GM13976 (cell line): ENCODE data around the gene PCGF1.
A peak's percentile ranks its signal among the peaks of the same experiment; 100 is the strongest.

Experiments used
- DNase-seq: peaks from one replicate; pipeline ENCODE4 v3.0.0; 2012; ENCODE audit warnings: low spot score
- in situ Hi-C: fragments of 300-500 bp; cut with MboI; formaldehyde crosslinking; loops from one replicate; pipeline ENCODE4 v1.12.0; 2022; ENCODE audit warnings: low sequenced_read_pairs, mixed read lengths, inconsistent platforms; ENCODE audit not compliant: unreplicated experiment
- TF ChIP-seq, protein P1 (sequence below): IDR thresholded peaks from 2 replicates; pipeline ENCODE4 v1.5.1; 2012; ENCODE audit warnings: borderline replicate concordance, mild to moderate bottlenecking; ENCODE audit not compliant: insufficient read depth; ENCODE audit errors: extremely low read depth, missing control alignments, control extremely low read depth

PCGF1 gene

DNA sequence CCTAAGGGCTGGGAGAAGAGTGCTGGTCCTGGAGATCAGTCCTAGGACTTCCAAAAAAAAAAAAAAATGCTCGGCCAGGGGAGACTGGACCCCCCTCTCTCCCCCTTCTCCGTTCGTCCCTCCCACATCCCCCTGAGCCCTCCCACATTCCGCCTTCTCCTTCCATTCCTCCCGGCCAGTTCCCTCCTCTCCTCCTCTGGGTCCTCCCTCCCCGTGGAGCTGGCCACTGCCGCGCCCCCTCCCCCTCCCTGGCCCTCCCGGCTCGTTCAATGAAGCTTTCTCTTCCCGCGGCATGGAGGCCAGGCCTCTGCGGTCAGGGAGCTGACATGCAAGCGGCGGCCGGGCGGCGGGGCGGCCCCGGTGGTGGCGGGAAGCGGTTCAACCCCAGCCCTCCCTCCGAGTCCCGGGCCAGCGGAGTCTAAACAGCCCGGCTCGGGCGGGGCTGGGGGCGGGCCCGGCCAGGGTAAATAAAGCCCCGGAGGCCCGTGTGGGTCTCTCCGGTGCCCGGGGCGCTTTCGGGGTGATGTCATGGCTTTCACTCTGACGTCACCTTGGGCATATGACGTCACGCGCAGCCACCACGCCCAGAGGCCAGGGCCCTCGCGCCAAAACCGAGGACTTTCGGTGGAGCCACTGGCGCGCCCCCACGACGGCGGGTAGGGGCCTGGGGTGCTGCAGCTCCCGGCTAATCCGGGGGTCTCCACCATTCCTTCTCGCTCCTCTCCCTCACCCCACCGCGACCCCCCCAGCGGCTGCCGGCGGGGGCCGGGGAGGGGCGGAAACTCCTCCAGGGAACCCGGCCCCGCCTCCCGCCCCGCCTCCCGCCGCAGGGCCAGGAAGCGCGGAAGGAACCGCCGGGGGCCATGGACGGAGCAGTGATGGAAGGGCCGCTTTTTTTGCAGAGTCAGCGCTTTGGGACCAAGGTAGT lies 46.7 kb upstream of the PCGF1 start, which contains the start of the genes DOK1 and LOXL3:
Gene DOK1, plus strand, starts transcription at position 829 of the 928 bp plus-strand sequence. Its CDS starts 35 bp downstream, at position 864.
Gene LOXL3, minus strand, starts transcription at position 51 of the 928 bp plus-strand sequence. CDS start 1,308 bp downstream, outside the sequence.
- peak; percentile 93 for DNase-seq
- in situ Hi-C loops: no loop called here
- TF ChIP-seq, protein P1, sequence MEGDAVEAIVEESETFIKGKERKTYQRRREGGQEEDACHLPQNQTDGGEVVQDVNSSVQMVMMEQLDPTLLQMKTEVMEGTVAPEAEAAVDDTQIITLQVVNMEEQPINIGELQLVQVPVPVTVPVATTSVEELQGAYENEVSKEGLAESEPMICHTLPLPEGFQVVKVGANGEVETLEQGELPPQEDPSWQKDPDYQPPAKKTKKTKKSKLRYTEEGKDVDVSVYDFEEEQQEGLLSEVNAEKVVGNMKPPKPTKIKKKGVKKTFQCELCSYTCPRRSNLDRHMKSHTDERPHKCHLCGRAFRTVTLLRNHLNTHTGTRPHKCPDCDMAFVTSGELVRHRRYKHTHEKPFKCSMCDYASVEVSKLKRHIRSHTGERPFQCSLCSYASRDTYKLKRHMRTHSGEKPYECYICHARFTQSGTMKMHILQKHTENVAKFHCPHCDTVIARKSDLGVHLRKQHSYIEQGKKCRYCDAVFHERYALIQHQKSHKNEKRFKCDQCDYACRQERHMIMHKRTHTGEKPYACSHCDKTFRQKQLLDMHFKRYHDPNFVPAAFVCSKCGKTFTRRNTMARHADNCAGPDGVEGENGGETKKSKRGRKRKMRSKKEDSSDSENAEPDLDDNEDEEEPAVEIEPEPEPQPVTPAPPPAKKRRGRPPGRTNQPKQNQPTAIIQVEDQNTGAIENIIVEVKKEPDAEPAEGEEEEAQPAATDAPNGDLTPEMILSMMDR: no peak

DNA sequence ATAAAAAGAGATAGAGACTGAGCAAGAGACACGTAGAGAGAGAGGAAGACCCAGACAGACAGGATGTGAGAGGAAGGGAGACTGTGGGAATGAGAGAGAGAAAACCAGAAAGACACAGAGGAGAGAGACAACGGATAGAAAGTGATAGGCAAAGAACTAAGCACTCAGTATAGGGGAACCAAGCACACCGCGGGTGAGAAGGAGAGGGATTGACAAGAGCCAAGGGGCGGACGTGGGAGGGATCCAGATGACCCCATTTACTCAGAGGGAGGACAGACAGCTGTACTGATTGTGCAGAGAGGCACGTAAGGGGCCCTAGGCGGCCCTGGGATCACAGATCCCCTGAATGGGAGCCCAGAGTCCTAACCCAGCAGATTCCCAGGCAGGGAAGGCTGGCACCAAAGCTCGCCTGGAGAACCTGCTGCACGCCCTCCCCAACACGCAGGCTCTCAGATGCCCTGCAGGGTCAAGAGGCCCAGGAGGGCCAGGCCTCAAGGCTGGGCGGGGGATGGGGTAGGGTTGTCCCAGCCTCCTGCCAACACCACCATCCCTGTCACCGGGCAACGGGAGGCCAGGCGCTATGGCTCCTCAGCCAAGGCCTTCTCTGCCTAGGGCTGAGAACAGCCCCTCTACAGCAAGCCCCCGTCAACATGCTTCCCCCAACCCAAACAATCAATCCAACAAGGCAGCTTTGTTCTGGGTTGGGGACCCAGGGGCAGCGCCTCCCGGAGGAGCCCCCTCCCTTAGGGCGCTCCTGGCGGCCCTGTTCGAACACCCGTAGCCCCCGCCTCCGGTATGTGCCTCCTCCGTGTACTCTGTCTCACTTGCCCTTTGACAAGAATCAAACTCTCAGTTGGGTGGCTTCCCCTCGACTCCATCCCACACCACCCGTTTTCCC lies 45.7 kb upstream of the PCGF1 start:
- TF ChIP-seq, protein P1: no peak
- in situ Hi-C loops: no loop called here
- DNase-seq: peak; percentile 76

DNA sequence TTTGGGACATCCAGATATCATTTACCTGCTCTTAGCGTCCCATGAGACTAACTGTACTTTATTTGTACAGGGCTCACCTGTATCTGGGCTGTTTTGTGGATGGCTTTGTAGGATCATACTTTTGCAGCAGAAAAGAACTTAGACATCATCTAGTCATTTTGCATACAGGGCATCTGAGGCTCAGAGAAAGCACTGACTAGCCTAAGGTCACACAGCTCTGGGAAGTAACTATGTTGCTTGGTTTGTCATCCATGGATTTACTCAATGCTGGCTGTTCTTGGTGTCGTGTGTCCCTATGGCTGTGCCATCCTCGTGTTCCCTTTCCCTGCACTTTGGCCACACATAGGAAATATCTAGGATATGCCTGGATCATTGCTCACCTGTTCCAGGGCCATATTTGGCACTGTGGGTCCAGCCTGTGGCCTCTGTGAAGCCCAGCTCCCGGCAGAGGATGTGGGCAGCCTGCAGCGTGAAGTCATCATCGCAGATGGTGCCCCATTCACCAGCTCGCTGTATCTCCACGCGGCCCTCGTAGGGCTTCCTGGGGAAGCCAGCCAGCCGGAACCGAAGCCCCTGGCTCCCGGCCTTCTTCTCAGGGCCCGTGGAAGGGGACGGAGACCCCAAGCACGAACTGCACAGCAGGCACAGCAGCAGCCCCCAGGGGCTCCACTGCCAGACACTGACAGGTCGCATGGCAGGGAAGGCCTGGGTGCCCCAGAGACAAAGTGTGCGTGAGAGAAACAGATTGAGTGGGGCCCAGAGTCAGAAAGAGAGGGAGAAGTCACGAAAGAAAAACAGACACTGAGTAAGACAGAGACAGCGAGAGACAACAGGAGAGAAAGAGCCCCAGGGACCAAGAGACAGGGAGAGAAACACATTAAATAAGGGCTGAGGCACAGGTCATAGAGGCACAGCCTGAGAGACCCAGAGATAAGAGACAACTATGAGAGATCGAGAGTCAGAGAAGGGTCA lies 44.7 kb upstream of the PCGF1 start:
- DNase-seq: peak; percentile 52
- TF ChIP-seq, protein P1: no peak
- in situ Hi-C loops: no loop called here

DNA sequence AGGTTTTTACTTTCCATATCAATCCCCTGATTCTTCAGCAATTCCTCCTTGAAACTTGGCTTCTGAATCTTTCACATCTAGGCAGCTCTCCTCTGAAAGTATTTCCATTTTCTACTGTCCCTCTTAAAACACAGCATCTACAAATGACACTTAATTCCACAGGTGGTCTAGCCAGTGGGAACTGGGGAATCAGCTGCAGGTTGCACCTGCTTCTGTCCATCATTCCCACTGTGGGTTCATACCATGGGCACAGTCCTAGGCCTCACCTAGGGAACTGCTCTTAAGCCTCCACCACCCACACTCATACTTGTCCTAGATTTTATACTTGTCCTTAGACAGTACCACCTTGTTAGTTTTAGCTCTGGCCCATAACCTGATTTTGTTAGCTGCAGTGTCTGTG lies 44.0 kb upstream of the PCGF1 start:
- in situ Hi-C loops: no loop called here
- no peak for DNase-seq
- TF ChIP-seq, protein P1: no peak

DNA sequence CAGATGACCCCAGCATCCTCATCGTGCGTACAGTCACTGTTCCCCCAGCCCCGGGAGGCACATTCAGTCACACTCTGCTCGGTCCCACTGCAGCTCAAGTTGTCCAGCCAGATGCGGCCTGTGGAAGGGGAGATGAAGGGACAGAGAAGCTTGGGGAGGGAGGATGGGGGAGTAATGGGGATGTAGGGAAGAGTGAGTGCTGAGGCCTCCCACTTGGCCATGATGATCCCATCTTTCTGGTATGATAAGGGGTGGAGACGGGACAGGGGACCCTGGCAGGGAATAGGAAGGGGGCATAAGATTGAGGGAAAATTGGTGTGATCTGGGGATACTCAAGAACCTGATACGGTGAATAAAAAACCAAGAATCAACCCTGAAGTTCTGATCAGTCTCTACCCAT lies 42.7 kb upstream of the PCGF1 start:
- in situ Hi-C loops: no loop called here
- DNase-seq: no peak
- TF ChIP-seq, protein P1: no peak
